GM15510 (cell line): ENCODE results near the gene CFAP73.

Experiments used
- POLR2A ChIP-seq: IDR thresholded peaks from 3 replicates; pipeline ENCODE4 v1.6.1; 2011; ENCODE audit warnings: borderline replicate concordance; ENCODE audit not compliant: insufficient read length; ENCODE audit errors: extremely low read depth

Gene CFAP73

DNA sequence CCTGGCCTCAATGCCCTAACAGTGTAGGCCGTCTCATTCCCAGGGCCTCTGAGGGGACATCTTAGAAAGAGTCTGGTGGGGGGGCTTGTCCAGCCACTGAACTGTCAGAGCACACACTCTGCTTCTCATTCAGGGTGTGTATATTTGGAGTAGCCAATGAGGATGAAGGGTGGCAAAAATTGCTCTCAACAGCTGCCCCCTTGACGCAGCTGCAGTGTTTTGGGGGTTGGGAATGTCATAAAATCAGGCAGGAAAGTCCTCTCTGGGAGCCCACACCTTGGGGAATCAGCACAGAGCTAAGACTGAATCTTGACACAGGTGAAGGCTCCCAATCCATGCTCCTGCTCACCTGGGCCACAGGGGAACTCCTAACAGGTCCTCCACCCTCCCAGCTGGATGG lies 15.5 kb upstream of the CFAP73 start:
- no peak for TF ChIP-seq POLR2A

DNA sequence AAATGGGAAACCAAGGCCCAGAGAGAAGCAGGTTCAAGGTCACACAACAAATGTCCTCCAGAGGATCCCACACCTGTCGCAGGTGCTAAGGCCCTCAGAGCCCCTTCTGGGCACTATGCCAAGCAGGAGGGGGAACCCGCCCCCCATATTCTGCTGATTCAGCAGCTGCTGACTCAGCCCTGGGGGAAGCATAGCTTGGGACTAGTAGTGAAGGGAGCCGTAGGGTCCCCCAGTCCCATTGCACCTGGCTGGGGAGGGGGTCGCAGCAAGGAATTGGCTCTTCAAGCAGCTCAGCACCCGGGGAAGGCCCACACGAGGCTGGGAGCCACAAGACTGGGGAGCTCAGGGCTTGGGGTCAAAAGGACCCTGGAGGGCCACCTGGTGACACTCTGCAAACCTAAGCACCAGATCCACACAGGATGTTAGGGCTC lies 15.0 kb upstream of the CFAP73 start:
- no peak for TF ChIP-seq POLR2A

DNA sequence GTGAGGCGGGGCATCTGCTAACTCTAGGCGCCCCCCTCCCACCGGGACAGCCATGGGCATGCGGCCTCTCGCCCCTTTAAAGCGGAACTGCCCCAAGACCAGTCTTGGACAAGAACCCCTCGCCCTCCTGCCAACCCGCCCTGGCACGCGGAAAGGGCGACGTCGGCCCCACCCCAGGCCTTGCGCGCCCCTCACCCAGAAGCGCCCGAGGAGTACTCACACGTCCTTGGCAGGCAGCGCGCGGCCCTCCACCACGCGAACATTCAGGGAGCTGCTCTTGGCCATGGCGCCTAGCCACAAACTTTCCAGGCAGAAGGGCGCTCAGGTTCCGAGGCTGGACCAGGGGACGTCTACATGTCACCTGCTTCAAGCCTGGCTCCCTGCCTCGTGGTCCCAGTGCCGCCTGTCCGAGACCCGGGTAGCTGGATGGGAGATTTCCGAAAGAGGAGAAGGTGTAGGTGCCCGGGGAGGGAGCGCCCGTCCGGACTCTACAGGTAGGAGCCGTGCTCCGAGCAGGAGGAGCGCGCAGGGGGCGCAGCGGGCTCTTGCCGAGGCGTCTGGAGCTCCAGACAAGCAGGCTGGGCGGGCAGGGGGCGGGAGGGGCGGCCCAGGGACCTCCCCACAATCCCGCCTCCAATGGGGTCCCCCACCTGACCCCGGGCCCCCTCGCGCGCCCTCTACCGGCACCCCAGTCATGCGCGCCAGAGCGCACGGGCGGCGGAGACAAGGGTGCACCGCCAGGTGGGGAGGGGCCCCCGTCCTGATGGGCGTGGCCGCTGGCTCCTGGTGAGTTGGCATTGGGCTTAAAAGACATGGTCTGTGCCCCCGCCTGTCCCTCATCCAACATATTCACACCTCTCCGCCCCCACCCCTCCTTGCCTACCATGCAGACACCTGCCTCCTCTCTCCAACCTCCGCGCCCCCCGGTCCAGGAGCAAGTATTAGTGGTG lies 14.1 kb upstream of the CFAP73 start, which contains the start of gene RASAL1:
RASAL1 (minus strand) TSS at position 584 of the 950 bp plus-strand sequence; CDS start at position 285, 299 bp downstream.
- TF ChIP-seq POLR2A: no peak

DNA sequence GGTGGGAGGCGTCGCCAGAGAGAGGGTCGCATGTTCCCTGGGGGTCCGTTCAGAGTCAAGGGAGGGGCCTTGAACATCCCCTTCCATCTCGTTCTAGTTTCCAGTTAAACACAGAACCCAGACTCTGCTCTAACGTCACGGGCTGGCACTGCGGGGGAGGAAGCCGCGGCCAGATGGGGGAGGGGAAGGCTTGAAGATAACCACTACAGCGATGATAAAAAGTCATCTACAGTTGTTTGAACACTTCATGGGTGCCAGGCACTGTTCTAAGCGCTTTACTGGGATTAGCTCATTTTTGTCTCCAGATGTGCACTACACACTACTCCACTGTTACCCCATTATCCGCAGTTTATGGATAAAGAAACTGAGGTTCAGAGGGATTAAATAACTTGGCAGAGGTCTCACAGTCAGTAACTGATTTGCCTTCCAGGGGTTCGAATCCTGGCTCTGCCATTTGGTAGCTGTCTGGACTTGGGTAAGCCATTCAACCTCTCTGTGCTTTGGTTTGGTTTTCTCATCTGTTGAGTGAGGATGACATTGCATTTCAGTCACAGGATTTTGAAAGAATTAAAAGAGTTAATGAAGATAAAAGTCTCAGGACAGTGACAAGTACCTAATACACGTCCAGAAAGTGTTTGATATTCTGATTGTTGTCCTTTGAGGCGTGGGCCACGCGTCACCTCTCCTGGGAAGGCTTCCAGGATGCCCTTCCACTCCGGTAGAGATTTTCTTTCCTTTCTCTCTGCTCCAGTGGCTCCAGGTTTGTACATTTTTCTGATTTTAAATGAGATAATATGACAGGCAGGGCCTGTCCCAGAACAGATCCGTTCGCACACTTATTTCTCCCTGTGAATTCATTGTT lies 13.2 kb upstream of the CFAP73 start:
- TF ChIP-seq POLR2A: no peak

DNA sequence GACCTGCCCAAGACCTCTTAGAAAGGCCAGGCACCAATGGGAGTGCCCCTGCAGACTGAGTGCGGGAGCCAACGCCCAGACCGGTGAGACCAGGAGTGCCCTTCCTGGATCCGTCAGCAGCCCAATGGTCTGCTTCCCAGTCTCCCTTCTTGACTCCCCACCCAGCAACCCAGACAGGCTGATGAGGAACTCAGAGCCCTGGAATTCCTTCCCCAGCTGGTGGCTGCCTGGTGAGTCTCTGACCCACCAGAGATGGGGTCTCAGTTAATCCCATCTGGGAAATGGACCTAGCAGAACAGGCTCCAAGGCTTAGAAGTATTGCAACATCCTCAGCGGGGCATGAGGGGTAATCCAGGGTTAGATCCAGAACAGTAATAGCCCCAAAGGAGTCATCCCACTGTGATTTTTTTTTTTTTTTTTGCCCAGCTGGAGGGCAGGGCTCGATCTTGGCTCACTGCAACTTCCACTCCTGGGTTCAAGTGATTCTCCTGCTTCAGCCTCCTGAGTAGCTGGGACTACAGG lies 12.5 kb upstream of the CFAP73 start:
- no peak for TF ChIP-seq POLR2A

DNA sequence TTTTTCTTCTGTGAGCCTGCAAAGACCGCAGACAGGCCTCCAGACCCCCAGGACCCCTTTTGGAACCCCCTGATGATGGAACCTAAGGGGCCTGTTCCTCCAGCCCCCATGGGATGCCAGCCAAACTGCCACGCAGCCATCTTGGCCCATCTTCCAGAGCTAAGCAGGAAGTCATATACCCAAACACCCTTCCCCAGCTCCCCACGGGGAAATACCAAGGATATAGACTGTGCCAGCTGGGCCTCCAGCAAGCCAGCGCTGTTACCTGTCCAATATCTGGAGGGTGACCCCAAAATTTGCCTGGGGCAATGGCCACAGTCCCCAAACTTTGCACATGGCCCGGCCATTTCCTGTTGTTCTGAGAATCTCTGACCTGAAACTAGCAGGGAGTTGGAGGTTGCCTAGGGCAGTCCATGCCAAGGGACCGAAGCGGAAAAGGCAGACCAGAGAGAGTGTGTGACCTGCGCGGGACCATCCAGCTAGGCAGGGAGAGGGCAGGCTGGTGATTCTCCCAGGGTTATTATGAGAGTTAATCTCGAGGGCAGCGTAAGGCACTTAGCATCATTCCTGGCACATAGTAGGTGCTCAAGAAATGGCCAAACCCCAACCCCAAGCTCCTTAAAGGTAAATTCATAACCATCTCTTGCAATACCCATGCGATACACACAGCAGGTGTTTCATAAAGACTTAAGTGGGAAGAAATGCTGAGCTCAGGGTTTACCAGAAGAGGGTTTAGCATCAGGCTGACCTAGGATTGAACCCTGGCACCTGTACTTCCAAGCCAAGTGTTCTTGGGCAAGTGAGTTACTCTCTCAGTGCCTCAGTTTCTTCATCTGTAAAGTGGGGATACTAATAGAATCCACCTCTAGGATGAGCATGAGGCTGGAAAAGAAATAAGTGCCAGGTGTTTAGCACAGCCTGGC lies 11.4 kb upstream of the CFAP73 start:
- TF ChIP-seq POLR2A: no peak

DNA sequence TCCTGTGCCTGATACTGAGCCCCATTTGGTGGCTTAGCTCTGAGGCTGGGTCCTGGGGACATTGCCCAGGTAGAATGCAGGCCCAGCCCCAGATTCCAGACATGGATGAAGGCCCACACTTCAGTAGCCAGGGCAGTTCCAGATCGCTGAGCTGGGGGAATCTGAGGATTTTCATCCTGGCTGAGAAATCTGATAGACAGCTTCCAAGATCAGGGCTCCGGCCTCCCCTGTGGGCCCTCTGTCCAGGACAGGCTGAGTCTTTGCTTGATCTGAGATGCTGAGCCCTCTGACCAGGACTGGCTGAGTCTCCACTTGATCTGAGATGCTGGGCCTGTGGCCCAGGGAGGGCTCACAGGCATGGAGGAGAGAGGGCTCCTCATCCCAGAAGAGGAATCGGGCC lies 10.7 kb upstream of the CFAP73 start:
- no peak for TF ChIP-seq POLR2A

DNA sequence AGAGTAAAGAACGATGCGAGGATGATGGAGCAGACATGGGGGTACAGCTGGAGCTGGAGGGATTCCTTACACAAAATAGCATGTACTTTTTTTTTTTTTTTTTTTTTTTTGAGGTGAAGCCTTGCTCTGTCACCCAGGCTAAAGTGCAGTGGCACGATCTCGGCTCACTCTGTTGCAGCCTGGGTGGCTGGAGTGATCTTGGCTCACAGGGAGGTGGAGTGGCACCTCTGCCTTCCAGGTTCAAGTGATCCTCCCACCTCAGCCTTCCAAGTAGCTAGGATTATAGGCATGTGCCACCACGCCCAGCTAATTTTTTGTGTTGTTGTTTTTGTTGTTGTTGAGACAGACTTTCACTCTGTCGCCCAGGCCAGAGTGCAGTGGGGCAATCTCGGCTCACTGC lies 8.8 kb upstream of the CFAP73 start:
- no peak for TF ChIP-seq POLR2A

DNA sequence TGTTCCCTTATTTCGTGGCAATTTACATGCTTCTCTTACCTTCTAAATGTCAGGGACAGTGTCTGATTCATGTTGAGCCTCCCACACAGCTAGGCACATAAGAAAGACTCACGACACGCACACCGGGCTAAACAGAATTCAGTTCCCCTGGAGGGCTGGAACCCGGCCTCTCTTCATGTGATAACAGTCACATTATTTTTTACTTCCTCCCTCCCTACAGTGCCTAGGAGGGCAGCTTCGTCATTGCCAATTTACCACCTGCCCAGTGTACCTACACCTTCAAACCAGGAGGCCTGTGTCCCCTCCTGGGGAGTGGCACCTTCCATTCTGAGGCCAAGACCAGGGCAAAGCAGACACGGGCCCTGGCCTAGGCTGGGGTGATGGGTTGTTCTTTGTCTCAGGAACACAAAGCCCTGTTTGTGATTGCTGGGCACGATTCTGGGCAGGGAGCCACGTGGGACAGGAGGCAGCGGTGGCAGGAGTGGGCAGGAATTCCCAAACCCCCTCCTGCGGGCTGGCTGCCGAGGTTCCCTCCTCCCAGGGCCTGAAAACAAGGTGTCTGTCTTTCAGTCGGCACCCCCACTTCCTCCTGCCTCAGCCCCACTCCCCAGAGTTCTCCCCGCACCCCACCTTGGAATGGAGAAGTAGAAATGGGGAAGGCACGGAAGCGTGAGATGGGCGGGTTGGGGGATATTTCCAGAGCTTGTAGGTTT lies 7.2 kb upstream of the CFAP73 start:
- no peak for TF ChIP-seq POLR2A

DNA sequence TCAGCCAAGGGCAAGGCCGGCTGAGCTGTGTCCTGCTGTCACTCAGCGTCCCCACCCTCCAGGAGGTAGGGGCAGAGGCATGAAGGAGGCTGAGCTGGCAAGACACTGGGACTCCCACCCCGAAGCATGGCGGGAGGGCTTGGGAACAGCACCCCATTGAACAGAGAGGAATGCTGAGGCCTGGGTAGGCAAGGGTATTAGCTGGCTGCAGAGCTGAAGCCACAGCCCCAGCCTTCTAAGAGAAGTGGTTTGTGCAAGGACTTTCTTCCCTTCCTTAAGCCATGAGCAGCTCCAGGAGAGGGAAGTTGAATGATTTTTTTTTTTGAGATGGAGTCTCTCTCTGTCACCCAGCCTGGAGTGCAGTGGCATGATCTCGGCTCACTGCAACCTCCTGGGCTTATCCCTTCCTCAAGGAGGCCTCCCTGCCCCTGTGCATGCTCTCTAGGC lies 6.6 kb upstream of the CFAP73 start:
- no peak for TF ChIP-seq POLR2A

DNA sequence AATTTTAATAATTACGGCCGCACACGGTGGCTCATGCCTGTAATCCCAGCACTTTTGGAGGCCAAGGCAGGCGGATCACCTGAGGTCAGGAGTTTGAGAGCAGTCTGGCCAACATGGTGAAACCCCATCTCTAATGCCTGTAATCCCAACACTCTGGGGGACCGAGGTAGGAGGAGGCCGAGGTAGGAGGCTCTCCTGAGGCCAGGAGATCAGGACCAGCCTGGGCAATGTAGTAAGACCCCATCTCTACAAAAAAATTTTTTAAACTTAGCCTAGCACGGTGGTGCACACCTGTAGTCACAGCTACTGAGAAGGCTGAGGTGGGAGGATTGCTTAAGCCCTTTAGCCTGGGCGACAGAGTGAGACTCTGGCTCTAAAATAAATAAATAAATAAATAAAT lies 5.6 kb upstream of the CFAP73 start:
- no peak for TF ChIP-seq POLR2A

DNA sequence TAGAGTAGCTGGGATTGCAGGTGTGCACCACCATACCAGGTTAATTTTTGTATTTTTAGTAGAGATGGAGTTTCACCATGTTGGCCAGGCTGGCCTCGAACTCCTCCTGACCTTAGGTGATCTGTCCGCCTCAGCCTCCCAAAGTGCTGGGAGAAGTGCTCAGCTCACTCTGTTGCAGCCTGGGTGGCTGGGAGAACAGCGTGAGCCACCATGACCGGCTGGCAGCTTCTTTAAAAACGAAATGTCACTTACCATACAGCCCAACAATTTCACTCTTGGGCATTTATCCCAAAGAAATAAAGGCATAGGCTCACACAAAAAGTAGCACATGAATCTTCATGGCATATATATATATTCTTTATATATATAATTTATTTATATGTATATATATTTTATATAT lies 4.7 kb upstream of the CFAP73 start:
- no peak for TF ChIP-seq POLR2A
